Measurements from ENCODE around the gene FGD2. TPM values are rescaled to one million over a fixed set of nuclear protein-coding genes. Genes with fewer than 3 reads are reported as not detected.

The FGD2 gene
- total RNA-seq, 2 experiments from 2014 or later: 1.2 TPM

DNA sequence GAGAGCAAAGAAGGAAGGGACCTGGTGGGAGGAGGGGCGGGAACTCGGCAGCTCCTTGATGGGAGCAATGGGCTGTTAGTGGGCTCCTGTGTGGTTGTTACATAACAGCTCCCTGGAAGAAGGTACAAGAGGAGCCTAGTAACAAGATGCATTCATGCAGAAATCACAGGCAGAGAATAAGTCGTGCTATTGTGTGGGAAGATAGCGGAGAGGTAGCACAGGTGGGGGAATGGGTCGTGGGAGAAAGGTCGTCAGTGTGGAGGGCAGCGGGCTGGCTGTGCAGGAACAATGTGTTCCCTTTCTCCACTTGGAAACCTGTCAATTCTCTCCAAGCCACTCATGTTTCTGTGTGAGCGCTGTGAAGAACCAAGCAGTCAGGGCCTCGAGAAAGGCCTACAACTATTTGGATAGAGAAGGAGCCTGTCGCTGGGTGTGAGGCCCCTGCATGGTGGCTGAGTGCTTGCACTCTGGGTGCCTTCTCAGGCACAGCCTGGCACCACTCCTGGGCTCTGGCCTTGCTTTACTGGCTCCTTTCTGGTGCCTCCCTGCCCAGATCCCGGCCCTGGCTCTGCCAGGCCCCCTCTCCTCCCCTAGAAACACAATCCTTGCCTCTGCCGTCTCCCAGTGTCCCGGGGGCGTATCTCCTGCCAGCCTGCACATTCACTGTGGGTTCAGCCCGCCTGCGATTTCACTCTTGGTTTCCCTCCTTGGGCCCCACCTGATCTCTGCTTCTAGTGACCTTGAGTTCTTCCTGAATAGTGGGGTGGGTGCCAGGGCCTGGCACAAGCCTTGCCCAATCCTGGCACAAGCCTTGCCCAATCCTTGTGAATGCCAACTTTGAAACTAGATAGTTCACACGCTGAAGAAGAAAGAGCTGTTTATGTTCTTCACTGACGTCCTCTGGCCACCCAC, 7.4 kb upstream of the FGD2 start:
- Mint-ChIP-seq H3K36me3 (ENCODE audit: low read depth) (no peaks in the 10 kb centered on the region), H3K4me3 (no peak overlapping the region), H3K4me1 (ENCODE audit: low read depth) (no peaks in the 10 kb centered on the region), H3K27me3 (peaks cover 3% of the 10 kb centered on the region), H3K9me3 (no peaks in the 10 kb centered on the region), H3K27ac (no peak overlapping the region)
- intact Hi-C loops (cut with DNase I, micrococcal nuclease): no loop called here
- DNase-seq: no peak
- Histone ChIP-seq H3K27ac (ENCODE audit: low read depth in 1 of 2, low read length in 2 of 2) (no peak overlapping the region), H3K27me3 (ENCODE audit: control insufficient read depth in 1 of 2, insufficient read depth in 2 of 2, low read length in 2 of 2) (peaks cover 0 to 2% of the 10 kb centered on the region in 2 experiments), H3K36me3 (ENCODE audit: insufficient read depth, low read length) (no peaks in the 10 kb centered on the region), H3K4me1 (ENCODE audit: insufficient read depth, low read length) (no peaks in the 10 kb centered on the region), H3K4me3 (ENCODE audit: low read length) (no peak overlapping the region), H3K9me3 (ENCODE audit: control insufficient read depth in 1 of 2, insufficient read depth in 1 of 2, low read length in 2 of 2) (no peaks in the 10 kb centered on the region)
- ATAC-seq (ENCODE audit: poor library complexity): no peak
- no peak for TF ChIP-seq CTCF (IDR thresholded peaks at IDR 0.05)
- POLR2A ChIA-PET: no interaction called here
- CTCF ChIA-PET: no interaction called here

DNA sequence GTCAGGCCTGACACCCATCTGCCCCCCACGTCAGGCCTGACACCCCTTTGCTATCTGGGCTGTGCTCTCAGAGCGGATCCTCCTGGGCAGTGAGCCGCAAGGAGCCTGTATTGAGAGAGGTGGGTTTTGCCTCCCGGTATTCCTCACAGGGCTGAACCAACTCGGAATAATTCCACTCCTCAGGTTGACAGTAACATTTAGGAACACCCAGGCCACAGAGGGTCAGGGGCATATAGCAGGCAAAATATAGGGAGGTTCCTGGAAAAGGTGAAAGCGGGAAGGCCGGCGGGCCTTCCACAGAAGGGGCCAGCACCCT, 6.8 kb upstream of the FGD2 start:
- TF ChIP-seq CTCF (IDR thresholded peaks at IDR 0.05): no peak
- DNase-seq (no peak), ATAC-seq (ENCODE audit: poor library complexity) (no peak)
- Histone ChIP-seq H3K36me3 (ENCODE audit: insufficient read depth, low read length) (no peaks in the 10 kb centered on the region), H3K9me3 (ENCODE audit: control insufficient read depth in 1 of 2, insufficient read depth in 1 of 2, low read length in 2 of 2) (no peaks in the 10 kb centered on the region), H3K4me1 (ENCODE audit: insufficient read depth, low read length) (no peaks in the 10 kb centered on the region), H3K27me3 (ENCODE audit: control insufficient read depth in 1 of 2, insufficient read depth in 2 of 2, low read length in 2 of 2) (peaks cover 0 to 2% of the 10 kb centered on the region in 2 experiments), H3K4me3 (ENCODE audit: low read length) (no peak overlapping the region), H3K27ac (ENCODE audit: low read depth in 1 of 2, low read length in 2 of 2) (no peak overlapping the region)
- no peaks in the 10 kb centered on the region for H3K4me1 Mint-ChIP-seq (ENCODE audit: low read depth)
- no peaks in the 10 kb centered on the region for H3K36me3 Mint-ChIP-seq (ENCODE audit: low read depth)
- H3K27me3 Mint-ChIP-seq: no peaks in the 10 kb centered on the region
- no peak overlapping the region for H3K27ac Mint-ChIP-seq
- no peaks in the 10 kb centered on the region for H3K9me3 Mint-ChIP-seq
- CTCF ChIA-PET: no interaction called here
- H3K4me3 Mint-ChIP-seq: no peak overlapping the region
- intact Hi-C loops (cut with DNase I, micrococcal nuclease): no loop called here
- POLR2A ChIA-PET: no interaction called here

DNA sequence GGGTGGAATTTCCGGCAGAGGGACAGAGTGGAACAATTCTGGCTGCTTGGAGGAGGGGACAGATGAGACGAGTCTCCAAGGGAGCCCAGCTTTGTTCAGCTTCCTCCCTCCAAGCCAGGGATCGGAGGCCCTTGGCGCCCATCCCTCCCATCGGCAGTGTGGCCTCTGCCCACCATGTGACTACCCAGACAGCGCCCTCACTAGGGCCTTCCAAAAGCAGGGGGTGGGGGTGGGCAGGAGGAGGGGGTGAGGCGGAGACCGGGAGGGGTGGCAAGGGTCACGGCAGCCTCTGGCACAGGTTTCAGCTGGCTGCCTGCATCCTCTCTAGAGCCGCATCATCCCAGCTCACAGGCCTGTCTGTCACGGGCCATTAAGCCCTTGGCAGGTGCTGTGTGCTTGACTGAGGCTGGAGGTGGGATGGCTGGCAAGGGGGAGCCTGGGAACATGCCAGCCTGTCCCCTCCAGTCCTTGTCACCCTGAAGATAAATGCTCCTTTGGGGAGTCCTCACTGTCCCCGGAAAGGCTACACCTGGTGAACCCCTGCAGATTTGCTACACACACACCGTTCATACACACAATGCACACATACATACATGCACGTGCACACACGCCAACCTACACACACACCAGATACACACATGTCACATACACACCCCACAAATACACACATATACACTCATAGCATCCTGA, 6.2 kb upstream of the FGD2 start:
- intact Hi-C loops (cut with DNase I, micrococcal nuclease): no loop called here
- Histone ChIP-seq H3K27ac (ENCODE audit: low read depth in 1 of 2, low read length in 2 of 2) (no peak overlapping the region), H3K27me3 (ENCODE audit: control insufficient read depth in 1 of 2, insufficient read depth in 2 of 2, low read length in 2 of 2) (peaks cover 0 to 2% of the 10 kb centered on the region in 2 experiments), H3K36me3 (ENCODE audit: insufficient read depth, low read length) (no peaks in the 10 kb centered on the region), H3K4me3 (ENCODE audit: low read length) (no peak overlapping the region), H3K9me3 (ENCODE audit: control insufficient read depth in 1 of 2, insufficient read depth in 1 of 2, low read length in 2 of 2) (no peaks in the 10 kb centered on the region), H3K4me1 (ENCODE audit: insufficient read depth, low read length) (no peaks in the 10 kb centered on the region)
- CTCF ChIA-PET: no interaction called here
- H3K4me3 Mint-ChIP-seq: no peak overlapping the region
- no peak overlapping the region for H3K27ac Mint-ChIP-seq
- no peak for DNase-seq
- no peak for ATAC-seq (ENCODE audit: poor library complexity)
- no peaks in the 10 kb centered on the region for H3K4me1 Mint-ChIP-seq (ENCODE audit: low read depth)
- H3K36me3 Mint-ChIP-seq (ENCODE audit: low read depth): no peaks in the 10 kb centered on the region
- no peaks in the 10 kb centered on the region for H3K27me3 Mint-ChIP-seq
- TF ChIP-seq CTCF (IDR thresholded peaks at IDR 0.05): no peak
- no peaks in the 10 kb centered on the region for H3K9me3 Mint-ChIP-seq
- POLR2A ChIA-PET: interaction anchor here (0.7 kb wide), 1 partner anchor 211 kb away, joined by 4 read pairs; no protein-coding TSS in a partner anchor
